Measurements from ENCODE around the gene ATP2B1. TPM values are rescaled to one million over a fixed set of nuclear protein-coding genes. Genes with fewer than 3 reads are reported as not detected.

ATP2B1 gene
- total and polyA plus RNA-seq, 3 donors from 2014 or later = 32.1 to 142 (median 98.7) TPM

DNA sequence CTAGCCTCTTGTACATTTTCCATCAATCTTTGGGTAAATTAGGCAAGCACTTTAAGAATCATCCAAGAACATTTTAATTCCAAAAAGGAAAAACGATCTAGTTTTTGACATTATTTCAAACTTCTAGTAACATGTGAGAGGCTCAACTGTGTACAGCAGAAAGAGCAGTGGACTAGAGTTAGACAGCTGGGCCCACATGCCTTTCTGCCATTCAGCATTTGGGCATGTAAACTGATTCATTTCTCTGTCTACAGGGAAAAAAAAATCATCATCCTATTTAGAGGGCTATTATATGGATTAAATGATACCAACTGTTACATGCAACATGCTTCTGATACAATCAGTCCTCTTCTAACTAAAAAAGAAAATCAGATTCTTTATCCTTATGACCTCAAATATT, 17.7 kb downstream of the ATP2B1 start:
- H3K27me3 ChIP-seq = no peaks in the 10 kb centered on the region
- DNase-seq = no peak
- intact Hi-C loops (cut with DNase I; ENCODE audit: low total_unique reads) = no loop called here
- TF ChIP-seq, protein P1, sequence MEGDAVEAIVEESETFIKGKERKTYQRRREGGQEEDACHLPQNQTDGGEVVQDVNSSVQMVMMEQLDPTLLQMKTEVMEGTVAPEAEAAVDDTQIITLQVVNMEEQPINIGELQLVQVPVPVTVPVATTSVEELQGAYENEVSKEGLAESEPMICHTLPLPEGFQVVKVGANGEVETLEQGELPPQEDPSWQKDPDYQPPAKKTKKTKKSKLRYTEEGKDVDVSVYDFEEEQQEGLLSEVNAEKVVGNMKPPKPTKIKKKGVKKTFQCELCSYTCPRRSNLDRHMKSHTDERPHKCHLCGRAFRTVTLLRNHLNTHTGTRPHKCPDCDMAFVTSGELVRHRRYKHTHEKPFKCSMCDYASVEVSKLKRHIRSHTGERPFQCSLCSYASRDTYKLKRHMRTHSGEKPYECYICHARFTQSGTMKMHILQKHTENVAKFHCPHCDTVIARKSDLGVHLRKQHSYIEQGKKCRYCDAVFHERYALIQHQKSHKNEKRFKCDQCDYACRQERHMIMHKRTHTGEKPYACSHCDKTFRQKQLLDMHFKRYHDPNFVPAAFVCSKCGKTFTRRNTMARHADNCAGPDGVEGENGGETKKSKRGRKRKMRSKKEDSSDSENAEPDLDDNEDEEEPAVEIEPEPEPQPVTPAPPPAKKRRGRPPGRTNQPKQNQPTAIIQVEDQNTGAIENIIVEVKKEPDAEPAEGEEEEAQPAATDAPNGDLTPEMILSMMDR (IDR thresholded peaks at IDR 0.05) = no peak
- no peak for TF ChIP-seq POLR2A (IDR thresholded peaks at IDR 0.05)
- H3K4me1 ChIP-seq = peaks cover 15% of the 10 kb centered on the region
- 35 to 56% methylated on average over 1 of the region's 1 CpG for WGBS, 2 donors
- no peaks in the 10 kb centered on the region for H3K36me3 ChIP-seq (ENCODE audit: low read depth, missing control alignments)
- H3K9me3 ChIP-seq = no peaks in the 10 kb centered on the region
- H3K4me3 ChIP-seq = no peak overlapping the region
- H3K27ac ChIP-seq = no peak overlapping the region

DNA sequence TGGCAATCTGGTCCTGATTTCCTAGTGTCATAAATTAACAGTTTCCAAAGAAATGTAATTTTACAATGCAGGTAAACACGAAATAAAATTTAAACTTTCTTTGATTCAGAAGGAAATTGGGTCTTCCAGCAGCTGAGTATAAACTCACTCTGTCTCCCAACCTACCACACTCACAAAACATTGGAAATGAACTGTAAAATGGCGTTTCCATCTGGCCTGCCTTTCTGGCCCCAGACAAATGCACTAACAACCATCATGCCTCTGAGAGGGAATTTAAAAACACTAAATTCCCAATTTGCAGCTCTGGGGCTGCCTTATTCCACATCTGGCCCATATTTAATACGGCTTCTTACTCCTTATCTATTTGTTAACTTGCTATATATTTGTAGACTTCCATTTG, 19.3 kb downstream of the ATP2B1 start:
- Histone ChIP-seq H3K4me3 (no peak overlapping the region), H3K4me1 (peaks cover 12% of the 10 kb centered on the region), H3K27me3 (no peaks in the 10 kb centered on the region), H3K9me3 (no peaks in the 10 kb centered on the region), H3K27ac (no peak overlapping the region), H3K36me3 (ENCODE audit: low read depth, missing control alignments) (no peaks in the 10 kb centered on the region)
- TF ChIP-seq POLR2A (IDR thresholded peaks at IDR 0.05) = no peak
- TF ChIP-seq, protein P1 (IDR thresholded peaks at IDR 0.05) = no peak
- DNase-seq = no peak
- WGBS, 2 donors = 89 to 91% methylated on average over 3 of the region's 3 CpGs
- intact Hi-C loops (cut with DNase I; ENCODE audit: low total_unique reads) = no loop called here

DNA sequence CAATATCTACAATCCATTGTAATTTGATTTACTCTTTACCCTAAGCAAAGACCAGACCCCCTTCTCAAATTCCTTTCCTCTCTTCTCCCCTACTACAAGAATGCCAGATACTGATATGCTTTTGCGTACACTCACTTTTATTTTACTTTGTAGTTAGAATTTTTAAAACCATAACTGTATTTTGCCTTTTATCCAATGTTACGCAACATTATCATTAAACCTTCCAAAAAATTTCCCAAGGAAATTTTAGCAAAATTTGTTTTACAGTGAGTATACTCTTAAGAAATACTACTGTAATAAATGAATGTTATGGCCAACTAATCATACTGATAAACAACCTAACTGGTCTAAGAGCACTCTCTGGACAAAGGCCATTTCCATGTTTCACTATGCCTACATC, 22.3 kb downstream of the ATP2B1 start:
- DNase-seq = no peak
- TF ChIP-seq, protein P1 (IDR thresholded peaks at IDR 0.05) = no peak
- TF ChIP-seq POLR2A (IDR thresholded peaks at IDR 0.05) = no peak
- intact Hi-C loops (cut with DNase I; ENCODE audit: low total_unique reads) = no loop called here

DNA sequence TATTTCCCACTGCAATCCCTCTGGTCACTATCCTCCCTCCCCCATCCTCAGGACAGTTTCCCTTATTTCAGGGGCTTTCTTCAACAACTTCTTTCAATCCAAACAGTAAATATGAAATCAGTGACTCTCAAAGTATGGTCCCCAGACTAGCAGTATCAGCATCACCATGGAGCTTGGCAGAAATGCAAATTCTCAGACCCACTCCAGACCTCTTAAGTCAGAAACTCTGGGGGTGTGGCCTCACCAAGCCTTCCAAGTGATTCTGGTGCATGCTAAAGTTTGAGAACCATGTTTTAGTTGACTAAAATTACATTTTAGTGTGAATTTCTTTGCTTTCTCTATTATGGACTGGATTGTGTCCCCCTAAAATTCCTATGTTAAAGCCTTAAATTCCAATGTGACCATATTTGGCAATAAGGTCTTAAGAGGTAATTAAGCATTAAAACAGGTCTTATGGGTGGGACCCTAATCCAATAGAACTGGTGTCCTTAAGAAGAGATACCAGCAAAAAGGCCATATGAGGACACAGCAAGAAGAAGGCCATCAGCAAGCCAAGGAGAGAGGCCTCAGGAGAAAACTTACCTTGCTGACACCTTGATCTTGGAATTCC, 23.2 kb downstream of the ATP2B1 start:
- Histone ChIP-seq H3K4me1 (no peaks in the 10 kb centered on the region), H3K27ac (no peak overlapping the region), H3K9me3 (no peaks in the 10 kb centered on the region), H3K36me3 (ENCODE audit: low read depth, missing control alignments) (no peaks in the 10 kb centered on the region), H3K27me3 (no peaks in the 10 kb centered on the region), H3K4me3 (no peak overlapping the region)
- no peak for TF ChIP-seq POLR2A (IDR thresholded peaks at IDR 0.05)
- TF ChIP-seq, protein P1 (IDR thresholded peaks at IDR 0.05) = no peak
- no peak for DNase-seq
- intact Hi-C loops (cut with DNase I; ENCODE audit: low total_unique reads) = no loop called here

More for the DNA sequence above, 22.3 kb downstream of the ATP2B1 start:
- Histone ChIP-seq H3K4me1 (no peaks in the 10 kb centered on the region), H3K36me3 (ENCODE audit: low read depth, missing control alignments) (no peaks in the 10 kb centered on the region), H3K9me3 (no peaks in the 10 kb centered on the region), H3K4me3 (no peak overlapping the region), H3K27ac (no peak overlapping the region), H3K27me3 (no peaks in the 10 kb centered on the region)
- 88 to 96% methylated on average over 2 of the region's 2 CpGs for WGBS, 2 donors

DNA sequence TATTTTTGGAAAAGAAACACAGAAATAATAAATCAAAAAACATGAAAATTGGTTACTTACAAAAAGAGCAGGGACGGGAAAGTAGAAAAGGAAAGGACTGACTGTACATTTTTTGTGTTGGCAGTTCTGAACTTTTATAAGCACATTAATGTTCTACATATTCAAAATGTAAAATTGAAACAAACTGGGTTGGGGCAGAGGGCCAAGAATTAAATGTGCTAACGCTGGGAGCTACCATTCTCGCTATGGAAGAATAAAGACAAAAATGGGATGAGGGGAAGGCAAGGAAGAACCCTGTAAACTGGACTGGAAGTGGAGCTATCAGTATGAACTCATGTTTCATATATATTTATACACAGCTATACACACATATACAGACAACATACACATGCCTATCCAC, 24.5 kb downstream of the ATP2B1 start:
- DNase-seq = peak; percentile 38
- Histone ChIP-seq H3K9me3 (no peaks in the 10 kb centered on the region), H3K36me3 (ENCODE audit: low read depth, missing control alignments) (no peaks in the 10 kb centered on the region), H3K4me1 (no peaks in the 10 kb centered on the region), H3K4me3 (no peak overlapping the region), H3K27ac (no peak overlapping the region), H3K27me3 (no peaks in the 10 kb centered on the region)
- 28 to 40% methylated on average over 3 of the region's 3 CpGs for WGBS, 2 donors
- no peak for TF ChIP-seq POLR2A (IDR thresholded peaks at IDR 0.05)
- TF ChIP-seq, protein P1 (IDR thresholded peaks at IDR 0.05) = no peak
- intact Hi-C loops (cut with DNase I; ENCODE audit: low total_unique reads) = no loop called here
